ENCODE data around the gene AGPAT4.

AGPAT4 gene

GRCh38 chr6:161107779-161108730 is 165.8 kb downstream of the AGPAT4 start:
- Mint-ChIP-seq H3K27ac (no peak overlapping the region), H3K4me3 (no peak overlapping the region), H3K4me1 (ENCODE audit: low read depth) (peaks cover 16% of the 10 kb centered on the region), H3K36me3 (ENCODE audit: low read depth) (peaks cover 62% of the 10 kb centered on the region), H3K9me3 (no peaks in the 10 kb centered on the region), H3K27me3 (ENCODE audit: low read depth) (no peaks in the 10 kb centered on the region)
- no peak for DNase-seq (ENCODE audit: low spot score)

- Mint-ChIP-seq H3K36me3 (ENCODE audit: low read depth) (peaks cover 43% of the 10 kb centered on the region), H3K27me3 (ENCODE audit: low read depth) (no peaks in the 10 kb centered on the region), H3K4me3 (no peak overlapping the region), H3K4me1 (ENCODE audit: low read depth) (no peaks in the 10 kb centered on the region), H3K27ac (no peak overlapping the region), H3K9me3 (no peaks in the 10 kb centered on the region)
- no peak for DNase-seq (ENCODE audit: low spot score)
These were observed 168.5 kb downstream of the AGPAT4 start for GRCh38 chr6:161105408-161105807.

GRCh38 chr6:161104966-161105365 is 168.9 kb downstream of the AGPAT4 start:
- H3K4me1 Mint-ChIP-seq (ENCODE audit: low read depth): no peaks in the 10 kb centered on the region
- no peaks in the 10 kb centered on the region for H3K27me3 Mint-ChIP-seq (ENCODE audit: low read depth)
- H3K9me3 Mint-ChIP-seq: no peaks in the 10 kb centered on the region
- H3K36me3 Mint-ChIP-seq (ENCODE audit: low read depth): peaks cover 39% of the 10 kb centered on the region
- no peak overlapping the region for H3K27ac Mint-ChIP-seq
- no peak for DNase-seq (ENCODE audit: low spot score)
- no peak overlapping the region for H3K4me3 Mint-ChIP-seq

GRCh38 chr6:161103475-161103874 is 170.4 kb downstream of the AGPAT4 start:
- no peak overlapping the region for H3K27ac Mint-ChIP-seq
- no peak overlapping the region for H3K4me3 Mint-ChIP-seq
- no peaks in the 10 kb centered on the region for H3K9me3 Mint-ChIP-seq
- DNase-seq (ENCODE audit: low spot score): no peak
- no peaks in the 10 kb centered on the region for H3K27me3 Mint-ChIP-seq (ENCODE audit: low read depth)
- H3K4me1 Mint-ChIP-seq (ENCODE audit: low read depth): no peaks in the 10 kb centered on the region
- H3K36me3 Mint-ChIP-seq (ENCODE audit: low read depth): peaks cover 38% of the 10 kb centered on the region

- H3K4me3 Mint-ChIP-seq: no peak overlapping the region
- H3K27ac Mint-ChIP-seq: no peak overlapping the region
- DNase-seq (ENCODE audit: low spot score): no peak
- H3K9me3 Mint-ChIP-seq: no peaks in the 10 kb centered on the region
- no peaks in the 10 kb centered on the region for H3K27me3 Mint-ChIP-seq (ENCODE audit: low read depth)
- H3K4me1 Mint-ChIP-seq (ENCODE audit: low read depth): no peaks in the 10 kb centered on the region
- H3K36me3 Mint-ChIP-seq (ENCODE audit: low read depth): peaks cover 37% of the 10 kb centered on the region
These were observed 172.3 kb downstream of the AGPAT4 start for GRCh38 chr6:161101517-161101916.

GRCh38 chr6:161100072-161100471 is 173.8 kb downstream of the AGPAT4 start:
- Mint-ChIP-seq H3K4me3 (no peak overlapping the region), H3K4me1 (ENCODE audit: low read depth) (no peaks in the 10 kb centered on the region), H3K27me3 (ENCODE audit: low read depth) (no peaks in the 10 kb centered on the region), H3K36me3 (ENCODE audit: low read depth) (peaks cover 40% of the 10 kb centered on the region), H3K27ac (no peak overlapping the region), H3K9me3 (no peaks in the 10 kb centered on the region)
- no peak for DNase-seq (ENCODE audit: low spot score)

- Mint-ChIP-seq H3K27ac (no peak overlapping the region), H3K9me3 (no peaks in the 10 kb centered on the region), H3K4me1 (ENCODE audit: low read depth) (no peaks in the 10 kb centered on the region)
These were observed 177.9 kb downstream of the AGPAT4 start for GRCh38 chr6:161095916-161096315.

GRCh38 chr6:161094955-161095354 is 178.9 kb downstream of the AGPAT4 start:
- Mint-ChIP-seq H3K4me1 (ENCODE audit: low read depth) (no peaks in the 10 kb centered on the region), H3K4me3 (no peak overlapping the region), H3K9me3 (no peaks in the 10 kb centered on the region), H3K27ac (no peak overlapping the region), H3K36me3 (ENCODE audit: low read depth) (peaks cover 43% of the 10 kb centered on the region), H3K27me3 (ENCODE audit: low read depth) (no peaks in the 10 kb centered on the region)
- no peak for DNase-seq (ENCODE audit: low spot score)

More at GRCh38 chr6:161095916-161096315, 177.9 kb downstream of the AGPAT4 start:
- H3K36me3 Mint-ChIP-seq (ENCODE audit: low read depth): peaks cover 41% of the 10 kb centered on the region
- no peak overlapping the region for H3K4me3 Mint-ChIP-seq
- no peaks in the 10 kb centered on the region for H3K27me3 Mint-ChIP-seq (ENCODE audit: low read depth)
- no peak for DNase-seq (ENCODE audit: low spot score)

GRCh38 chr6:161091972-161092701 is 181.7 kb downstream of the AGPAT4 start:
- Mint-ChIP-seq H3K9me3 (no peaks in the 10 kb centered on the region), H3K4me1 (ENCODE audit: low read depth) (no peaks in the 10 kb centered on the region), H3K36me3 (ENCODE audit: low read depth) (peaks cover 42% of the 10 kb centered on the region), H3K27ac (no peak overlapping the region), H3K27me3 (ENCODE audit: low read depth) (no peaks in the 10 kb centered on the region), H3K4me3 (no peak overlapping the region)
- DNase-seq (ENCODE audit: low spot score): no peak

GRCh38 chr6:161091151-161091550 is 182.7 kb downstream of the AGPAT4 start:
- H3K36me3 Mint-ChIP-seq (ENCODE audit: low read depth): peaks cover 48% of the 10 kb centered on the region
- no peak overlapping the region for H3K4me3 Mint-ChIP-seq

GRCh38 chr6:161088676-161089328 is 185.1 kb downstream of the AGPAT4 start:
- H3K36me3 Mint-ChIP-seq (ENCODE audit: low read depth): peaks cover 50% of the 10 kb centered on the region
- no peak overlapping the region for H3K4me3 Mint-ChIP-seq
- H3K4me1 Mint-ChIP-seq (ENCODE audit: low read depth): peaks cover 10% of the 10 kb centered on the region
- DNase-seq (ENCODE audit: low spot score): no peak
- no peak overlapping the region for H3K27ac Mint-ChIP-seq
- H3K27me3 Mint-ChIP-seq (ENCODE audit: low read depth): no peaks in the 10 kb centered on the region
- H3K9me3 Mint-ChIP-seq: no peaks in the 10 kb centered on the region

More at GRCh38 chr6:161091151-161091550, 182.7 kb downstream of the AGPAT4 start:
- no peak for DNase-seq (ENCODE audit: low spot score)
- Mint-ChIP-seq H3K4me1 (ENCODE audit: low read depth) (no peaks in the 10 kb centered on the region), H3K27me3 (ENCODE audit: low read depth) (no peaks in the 10 kb centered on the region), H3K9me3 (no peaks in the 10 kb centered on the region), H3K27ac (no peak overlapping the region)

GRCh38 chr6:161085246-161085645 is 188.6 kb downstream of the AGPAT4 start:
- peaks cover 11% of the 10 kb centered on the region for H3K4me1 Mint-ChIP-seq (ENCODE audit: low read depth)
- peak; percentile 26 for DNase-seq (ENCODE audit: low spot score)
- peak overlapping the region; percentile 4 for H3K27ac Mint-ChIP-seq
- no peaks in the 10 kb centered on the region for H3K27me3 Mint-ChIP-seq (ENCODE audit: low read depth)
- H3K4me3 Mint-ChIP-seq: peak overlapping the region; percentile 13
- peaks cover 36% of the 10 kb centered on the region for H3K36me3 Mint-ChIP-seq (ENCODE audit: low read depth)
- no peaks in the 10 kb centered on the region for H3K9me3 Mint-ChIP-seq

- H3K27me3 Mint-ChIP-seq (ENCODE audit: low read depth): no peaks in the 10 kb centered on the region
- no peak for DNase-seq (ENCODE audit: low spot score)
- H3K4me3 Mint-ChIP-seq: no peak overlapping the region
- peaks cover 20% of the 10 kb centered on the region for H3K4me1 Mint-ChIP-seq (ENCODE audit: low read depth)
- H3K27ac Mint-ChIP-seq: no peak overlapping the region
- H3K9me3 Mint-ChIP-seq: no peaks in the 10 kb centered on the region
- peaks cover 17% of the 10 kb centered on the region for H3K36me3 Mint-ChIP-seq (ENCODE audit: low read depth)
These were observed 191.6 kb downstream of the AGPAT4 start for GRCh38 chr6:161082215-161082614.

Data from T-helper 2 cell treated with Interferon-gamma antibody and Interleukin-4, amounts not matched to agents 5 μg/mL and 100 μg/mL, for 36 hours (primary cell).